ENCODE results near the gene TMCO5A.

Gene TMCO5A

GRCh38 chr15:37929238-37929637, 5.2 kb upstream of the TMCO5A start:
- TF ChIP-seq CTCF (conservative IDR thresholded peaks at IDR 0.05; ENCODE audit: low read length): no peak
- TF ChIP-seq EZH2phosphoT487 (IDR thresholded peaks at IDR 0.05; ENCODE audit: borderline replicate concordance): no peak
- Histone ChIP-seq H3K9me2 (replicated peaks; ENCODE audit: low read depth, low read length) (no peaks in the 10 kb centered on the region), H3K36me3 (ENCODE audit: insufficient read depth, low read length) (no peaks in the 10 kb centered on the region), H3K27me3 (ENCODE audit: insufficient read depth, low read length, poor library complexity, severe bottlenecking) (no peaks in the 10 kb centered on the region), H3K9ac (ENCODE audit: low read depth, low read length, poor library complexity, severe bottlenecking) (no peak overlapping the region), H3F3A (ENCODE audit: low read depth) (no peaks in the 10 kb centered on the region), H3K79me2 (ENCODE audit: insufficient read depth, low read length) (no peaks in the 10 kb centered on the region), H2AFZ (ENCODE audit: low read length) (no peak overlapping the region), H4K20me1 (ENCODE audit: insufficient read depth, low read length, poor library complexity, severe bottlenecking) (no peaks in the 10 kb centered on the region), H3K4me1 (ENCODE audit: insufficient read depth, low read length, poor library complexity, severe bottlenecking) (peaks cover 3% of the 10 kb centered on the region), H3K4me3 (ENCODE audit: low read length, poor library complexity, severe bottlenecking) (no peak overlapping the region), H3K4me2 (ENCODE audit: low read depth, low read length, poor library complexity, severe bottlenecking) (no peak overlapping the region), H3K9me3 (ENCODE audit: insufficient read depth, low read depth, low read length) (no peaks in the 10 kb centered on the region)

GRCh38 chr15:37931321-37931720, 3.1 kb upstream of the TMCO5A start:
- H3K36me3 ChIP-seq (ENCODE audit: insufficient read depth, low read length): no peaks in the 10 kb centered on the region
- H4K20me1 ChIP-seq (ENCODE audit: insufficient read depth, low read length, poor library complexity, severe bottlenecking): no peaks in the 10 kb centered on the region
- TF ChIP-seq CTCF (conservative IDR thresholded peaks at IDR 0.05; ENCODE audit: low read length) (no peak), EZH2phosphoT487 (IDR thresholded peaks at IDR 0.05; ENCODE audit: borderline replicate concordance) (no peak)
- H2AFZ ChIP-seq (ENCODE audit: low read length): no peak overlapping the region
- no peak overlapping the region for H3K9ac ChIP-seq (ENCODE audit: low read depth, low read length, poor library complexity, severe bottlenecking)
- H3K4me3 ChIP-seq (ENCODE audit: low read length, poor library complexity, severe bottlenecking): no peak overlapping the region
- H3K4me2 ChIP-seq (ENCODE audit: low read depth, low read length, poor library complexity, severe bottlenecking): no peak overlapping the region
- no peaks in the 10 kb centered on the region for H3K79me2 ChIP-seq (ENCODE audit: insufficient read depth, low read length)
- H3K4me1 ChIP-seq (ENCODE audit: insufficient read depth, low read length, poor library complexity, severe bottlenecking): no peaks in the 10 kb centered on the region
- no peaks in the 10 kb centered on the region for H3K9me3 ChIP-seq (ENCODE audit: insufficient read depth, low read depth, low read length)
- no peaks in the 10 kb centered on the region for H3F3A ChIP-seq (ENCODE audit: low read depth)
- H3K9me2 ChIP-seq (replicated peaks; ENCODE audit: low read depth, low read length): no peaks in the 10 kb centered on the region
- H3K27me3 ChIP-seq (ENCODE audit: insufficient read depth, low read length, poor library complexity, severe bottlenecking): no peaks in the 10 kb centered on the region

GRCh38 chr15:37931868-37932267, 2.6 kb upstream of the TMCO5A start:
- Histone ChIP-seq H3K27me3 (ENCODE audit: insufficient read depth, low read length, poor library complexity, severe bottlenecking) (no peaks in the 10 kb centered on the region), H3K4me1 (ENCODE audit: insufficient read depth, low read length, poor library complexity, severe bottlenecking) (no peaks in the 10 kb centered on the region), H3K79me2 (ENCODE audit: insufficient read depth, low read length) (no peaks in the 10 kb centered on the region), H3K9me3 (ENCODE audit: insufficient read depth, low read depth, low read length) (no peaks in the 10 kb centered on the region), H3K9ac (ENCODE audit: low read depth, low read length, poor library complexity, severe bottlenecking) (no peak overlapping the region), H3K9me2 (replicated peaks; ENCODE audit: low read depth, low read length) (no peaks in the 10 kb centered on the region), H4K20me1 (ENCODE audit: insufficient read depth, low read length, poor library complexity, severe bottlenecking) (no peaks in the 10 kb centered on the region), H3K4me2 (ENCODE audit: low read depth, low read length, poor library complexity, severe bottlenecking) (no peak overlapping the region), H2AFZ (ENCODE audit: low read length) (no peak overlapping the region), H3F3A (ENCODE audit: low read depth) (no peaks in the 10 kb centered on the region), H3K36me3 (ENCODE audit: insufficient read depth, low read length) (no peaks in the 10 kb centered on the region), H3K4me3 (ENCODE audit: low read length, poor library complexity, severe bottlenecking) (no peak overlapping the region)
- TF ChIP-seq EZH2phosphoT487 (IDR thresholded peaks at IDR 0.05; ENCODE audit: borderline replicate concordance): no peak
- TF ChIP-seq CTCF (conservative IDR thresholded peaks at IDR 0.05; ENCODE audit: low read length): no peak
